NCI-H1436 treated with DMSO at 0.1 percent for 48 hours (cell line): Measurements from ENCODE around the gene ALOX15.
"Not testable (repeated sequence)": the region's sequence is repeated elsewhere in the genome, so short reads cannot be mapped to it uniquely, and the experiment has no call there.

ENCODE experiments used
- DNase-seq: peaks from one replicate; lab custom pipeline; 2025; lab: John Stamatoyannopoulos, UW

ALOX15 gene

GRCh38 chr17:4641297-4642195 lies at the start of gene ALOX15:
Gene ALOX15 (minus strand): TSS chr17:4641678. CDS start chr17:4641651, 27 bp downstream.
- DNase-seq, result no peak

- no peak for DNase-seq
Measured at GRCh38 chr17:4690745-4691144, 49.3 kb upstream of the ALOX15 start.

- DNase-seq, result not testable (repeated sequence)
Measured at GRCh38 chr17:4689872-4690271, 48.4 kb upstream of the ALOX15 start.

GRCh38 chr17:4683739-4684138 lies 42.3 kb upstream of the ALOX15 start:
- not testable (repeated sequence) for DNase-seq

GRCh38 chr17:4679658-4680057 lies 38.2 kb upstream of the ALOX15 start:
- DNase-seq, result no peak

- DNase-seq, result no peak
Measured at GRCh38 chr17:4678448-4679026, 37.1 kb upstream of the ALOX15 start.

GRCh38 chr17:4676791-4677190 lies 35.3 kb upstream of the ALOX15 start:
- DNase-seq, result no peak

- DNase-seq, result no peak
Measured at GRCh38 chr17:4675791-4676190, 34.3 kb upstream of the ALOX15 start.

- no peak for DNase-seq
Measured at GRCh38 chr17:4674685-4674998, 33.2 kb upstream of the ALOX15 start.

- DNase-seq, result no peak
Measured at GRCh38 chr17:4673986-4674684, 32.7 kb upstream of the ALOX15 start.

GRCh38 chr17:4673169-4673568 lies 31.7 kb upstream of the ALOX15 start:
- DNase-seq, result no peak

- DNase-seq, result no peak
Measured at GRCh38 chr17:4672751-4673150, 31.3 kb upstream of the ALOX15 start.

- DNase-seq, result no peak
Measured at GRCh38 chr17:4672055-4672630, 30.7 kb upstream of the ALOX15 start.

GRCh38 chr17:4667166-4667565 lies 25.7 kb upstream of the ALOX15 start:
- DNase-seq, result no peak

GRCh38 chr17:4666296-4666695 lies 24.8 kb upstream of the ALOX15 start:
- DNase-seq, result no peak

- no peak for DNase-seq
Measured at GRCh38 chr17:4665027-4665426, 23.5 kb upstream of the ALOX15 start.

- DNase-seq, result no peak
Measured at GRCh38 chr17:4664230-4664629, 22.8 kb upstream of the ALOX15 start.

- no peak for DNase-seq
Measured at GRCh38 chr17:4663711-4664110, 22.2 kb upstream of the ALOX15 start.

GRCh38 chr17:4658478-4659305 lies 17.2 kb upstream of the ALOX15 start:
- no peak for DNase-seq

GRCh38 chr17:4657678-4658077 lies 16.2 kb upstream of the ALOX15 start:
- DNase-seq, result no peak

GRCh38 chr17:4655933-4656332 lies 14.5 kb upstream of the ALOX15 start:
- not testable (repeated sequence) for DNase-seq

- DNase-seq, result no peak
Measured at GRCh38 chr17:4652997-4653396, 11.5 kb upstream of the ALOX15 start.
